HepG2 (cell line): Measurements from ENCODE around the gene LSR. TPM values are rescaled to one million over a fixed set of nuclear protein-coding genes. Genes with fewer than 3 reads are reported as not detected.

Source experiments
- GATAD1 ChIP-seq: IDR thresholded peaks from 2 replicates; pipeline ENCODE4 v1.6.1; 2016; ENCODE audit warnings: missing genetic modification reagents, missing compliant biosample characterization
- HOXD1 ChIP-seq: sonication (generic); formaldehyde crosslinking; IDR thresholded peaks from 2 replicates; pipeline ENCODE4 v1.5.0; 2020; ENCODE audit warnings: missing genetic modification reagents
- MBNL3 ChIP-seq: fragments of 250-450 bp; sonication (Bioruptor Pico); conservative IDR thresholded peaks from 2 replicates; pipeline ENCODE4 v1.8.0; 2022; ENCODE audit warnings: mild to moderate bottlenecking, inconsistent platforms
- SIX4 ChIP-seq: sonication (generic); formaldehyde crosslinking; IDR thresholded peaks from 2 replicates; pipeline ENCODE4 v1.4.0; 2020; ENCODE audit warnings: missing genetic modification reagents
- ZFP1 ChIP-seq: IDR thresholded peaks from 2 replicates; pipeline ENCODE4 v1.6.1; 2016
- ZNF747 ChIP-seq: sonication (generic); formaldehyde crosslinking; IDR thresholded peaks from 2 replicates; pipeline ENCODE4 v1.8.1; 2023; ENCODE audit warnings: missing genetic modification reagents, mild to moderate bottlenecking, borderline replicate concordance
- polyA plus RNA-seq, 8 experiments: library from polyadenylated mRNA; depleted of rRNA in 3 of 8; stranded (reverse) in 7 of 8; unstranded in 1 of 8; fragments of >200 nt; fragmentation: Illumina TruSeq in 4 of 8; extraction: Trizol in 4 of 8; gene quantifications; 2 replicates each; pipeline versions ENCODE4 v1.2.1 to v1.2.3, GENCODE V29; 2011 to 2016; ENCODE audit warnings: low read depth in 4 of 8, missing spikeins in 1 of 8, mixed read lengths in 1 of 8; ENCODE audit not compliant: insufficient read depth in 1 of 8
- total RNA-seq, 5 experiments: library from RNA; depleted of rRNA; stranded (reverse); fragments of >200 nt; fragmentation: Illumina TruSeq; extraction: Trizol; gene quantifications; 2 replicates each; pipeline ENCODE4 v1.2.3, GENCODE V29; 2016; ENCODE audit warnings: low read depth in 1 of 5
- TF ChIP-seq, protein P1 (sequence below): sonication (generic); formaldehyde crosslinking; IDR thresholded peaks from 2 replicates; pipeline ENCODE4 v1.8.0; 2022; ENCODE audit warnings: missing genetic modification reagents, mild to moderate bottlenecking, borderline replicate concordance
- TF ChIP-seq, protein P2 (sequence below): sonication (generic); formaldehyde crosslinking; IDR thresholded peaks from 2 replicates; pipeline ENCODE4 v1.5.1; 2020; ENCODE audit warnings: mild to moderate bottlenecking, moderate library complexity, missing genetic modification reagents
- TF ChIP-seq, protein P3 (sequence below): sonication (generic); formaldehyde crosslinking; IDR thresholded peaks from 2 replicates; pipeline ENCODE4 v1.8.0; 2022; ENCODE audit warnings: missing genetic modification reagents, mild to moderate bottlenecking, moderate library complexity, borderline replicate concordance
- TF ChIP-seq, protein P4 (sequence below): sonication (generic); formaldehyde crosslinking; IDR thresholded peaks from 2 replicates; pipeline ENCODE4 v1.5.0; 2020; ENCODE audit warnings: missing genetic modification reagents
- TF ChIP-seq, protein P5 (sequence below): sonication (generic); formaldehyde crosslinking; IDR thresholded peaks from 2 replicates; pipeline ENCODE4 v1.4.0; 2020; ENCODE audit warnings: missing genetic modification reagents

LSR gene
- total and polyA plus RNA-seq, 2 of the 13 experiments (the other 11 are each of a cell fraction or from before 2014, with no cell fraction given), result 29.2 to 79.2 TPM

DNA sequence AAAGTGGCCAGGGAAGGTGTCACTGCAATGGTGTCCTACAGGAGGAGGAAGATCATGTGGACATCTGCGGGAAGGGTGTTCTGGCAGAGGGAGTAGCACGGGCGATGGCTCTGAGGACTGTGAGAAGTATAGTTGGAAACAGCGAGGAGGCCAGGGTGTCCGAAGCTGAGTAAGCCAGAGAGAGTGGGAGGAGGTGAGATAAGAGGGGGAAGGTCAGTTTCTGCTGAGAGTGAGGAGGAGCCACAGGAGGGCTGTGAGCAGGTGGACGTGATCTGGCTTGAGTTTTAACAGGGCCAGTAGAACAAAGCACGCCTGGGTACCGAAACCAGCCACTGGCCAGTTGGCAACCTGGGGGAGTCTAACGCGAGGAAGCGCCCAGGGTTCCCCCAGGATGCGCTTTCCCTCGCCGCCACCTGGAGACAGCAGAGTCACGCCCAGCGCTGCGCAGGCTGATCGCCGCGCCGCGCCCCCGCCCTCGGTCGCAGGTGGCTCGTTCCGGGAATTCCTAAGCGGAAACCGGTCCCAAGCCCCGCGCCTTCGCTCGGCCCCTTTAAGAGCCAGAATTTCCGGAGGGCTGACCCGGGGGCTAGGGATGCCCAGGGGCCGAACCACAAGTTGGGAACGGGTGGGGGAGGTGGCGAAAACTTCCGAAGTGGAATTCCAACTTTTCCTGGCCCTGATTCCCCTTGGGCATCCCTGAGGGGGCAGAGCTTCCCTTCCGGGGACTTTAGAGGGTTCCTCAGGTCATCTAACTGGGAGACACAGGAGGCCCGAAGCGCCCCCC, 1.1 kb upstream of the LSR start (continued):
- TF ChIP-seq, protein P1, sequence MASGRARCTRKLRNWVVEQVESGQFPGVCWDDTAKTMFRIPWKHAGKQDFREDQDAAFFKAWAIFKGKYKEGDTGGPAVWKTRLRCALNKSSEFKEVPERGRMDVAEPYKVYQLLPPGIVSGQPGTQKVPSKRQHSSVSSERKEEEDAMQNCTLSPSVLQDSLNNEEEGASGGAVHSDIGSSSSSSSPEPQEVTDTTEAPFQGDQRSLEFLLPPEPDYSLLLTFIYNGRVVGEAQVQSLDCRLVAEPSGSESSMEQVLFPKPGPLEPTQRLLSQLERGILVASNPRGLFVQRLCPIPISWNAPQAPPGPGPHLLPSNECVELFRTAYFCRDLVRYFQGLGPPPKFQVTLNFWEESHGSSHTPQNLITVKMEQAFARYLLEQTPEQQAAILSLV (CRISPR knock-in tag), result no peak
- TF ChIP-seq, protein P2, sequence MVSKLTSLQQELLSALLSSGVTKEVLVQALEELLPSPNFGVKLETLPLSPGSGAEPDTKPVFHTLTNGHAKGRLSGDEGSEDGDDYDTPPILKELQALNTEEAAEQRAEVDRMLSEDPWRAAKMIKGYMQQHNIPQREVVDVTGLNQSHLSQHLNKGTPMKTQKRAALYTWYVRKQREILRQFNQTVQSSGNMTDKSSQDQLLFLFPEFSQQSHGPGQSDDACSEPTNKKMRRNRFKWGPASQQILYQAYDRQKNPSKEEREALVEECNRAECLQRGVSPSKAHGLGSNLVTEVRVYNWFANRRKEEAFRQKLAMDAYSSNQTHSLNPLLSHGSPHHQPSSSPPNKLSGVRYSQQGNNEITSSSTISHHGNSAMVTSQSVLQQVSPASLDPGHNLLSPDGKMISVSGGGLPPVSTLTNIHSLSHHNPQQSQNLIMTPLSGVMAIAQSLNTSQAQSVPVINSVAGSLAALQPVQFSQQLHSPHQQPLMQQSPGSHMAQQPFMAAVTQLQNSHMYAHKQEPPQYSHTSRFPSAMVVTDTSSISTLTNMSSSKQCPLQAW (CRISPR knock-in tag), result peak; percentile 11; the same call in 1 of the 2 replicates
- TF ChIP-seq, protein P3, sequence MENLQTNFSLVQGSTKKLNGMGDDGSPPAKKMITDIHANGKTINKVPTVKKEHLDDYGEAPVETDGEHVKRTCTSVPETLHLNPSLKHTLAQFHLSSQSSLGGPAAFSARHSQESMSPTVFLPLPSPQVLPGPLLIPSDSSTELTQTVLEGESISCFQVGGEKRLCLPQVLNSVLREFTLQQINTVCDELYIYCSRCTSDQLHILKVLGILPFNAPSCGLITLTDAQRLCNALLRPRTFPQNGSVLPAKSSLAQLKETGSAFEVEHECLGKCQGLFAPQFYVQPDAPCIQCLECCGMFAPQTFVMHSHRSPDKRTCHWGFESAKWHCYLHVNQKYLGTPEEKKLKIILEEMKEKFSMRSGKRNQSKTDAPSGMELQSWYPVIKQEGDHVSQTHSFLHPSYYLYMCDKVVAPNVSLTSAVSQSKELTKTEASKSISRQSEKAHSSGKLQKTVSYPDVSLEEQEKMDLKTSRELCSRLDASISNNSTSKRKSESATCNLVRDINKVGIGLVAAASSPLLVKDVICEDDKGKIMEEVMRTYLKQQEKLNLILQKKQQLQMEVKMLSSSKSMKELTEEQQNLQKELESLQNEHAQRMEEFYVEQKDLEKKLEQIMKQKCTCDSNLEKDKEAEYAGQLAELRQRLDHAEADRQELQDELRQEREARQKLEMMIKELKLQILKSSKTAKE (CRISPR knock-in tag), result no peak
- TF ChIP-seq, protein P4, sequence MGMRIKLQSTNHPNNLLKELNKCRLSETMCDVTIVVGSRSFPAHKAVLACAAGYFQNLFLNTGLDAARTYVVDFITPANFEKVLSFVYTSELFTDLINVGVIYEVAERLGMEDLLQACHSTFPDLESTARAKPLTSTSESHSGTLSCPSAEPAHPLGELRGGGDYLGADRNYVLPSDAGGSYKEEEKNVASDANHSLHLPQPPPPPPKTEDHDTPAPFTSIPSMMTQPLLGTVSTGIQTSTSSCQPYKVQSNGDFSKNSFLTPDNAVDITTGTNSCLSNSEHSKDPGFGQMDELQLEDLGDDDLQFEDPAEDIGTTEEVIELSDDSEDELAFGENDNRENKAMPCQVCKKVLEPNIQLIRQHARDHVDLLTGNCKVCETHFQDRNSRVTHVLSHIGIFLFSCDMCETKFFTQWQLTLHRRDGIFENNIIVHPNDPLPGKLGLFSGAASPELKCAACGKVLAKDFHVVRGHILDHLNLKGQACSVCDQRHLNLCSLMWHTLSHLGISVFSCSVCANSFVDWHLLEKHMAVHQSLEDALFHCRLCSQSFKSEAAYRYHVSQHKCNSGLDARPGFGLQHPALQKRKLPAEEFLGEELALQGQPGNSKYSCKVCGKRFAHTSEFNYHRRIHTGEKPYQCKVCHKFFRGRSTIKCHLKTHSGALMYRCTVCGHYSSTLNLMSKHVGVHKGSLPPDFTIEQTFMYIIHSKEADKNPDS (CRISPR knock-in tag), result no peak
- TF ChIP-seq HOXD1 (no peak), GATAD1 (CRISPR knock-in tag) (no peak), SIX4 (CRISPR knock-in tag) (no peak), MBNL3 (no peak), ZFP1 (no peak), ZNF747 (CRISPR knock-in tag) (no peak; the same call in 1 of the 2 replicates)
- TF ChIP-seq, protein P5, sequence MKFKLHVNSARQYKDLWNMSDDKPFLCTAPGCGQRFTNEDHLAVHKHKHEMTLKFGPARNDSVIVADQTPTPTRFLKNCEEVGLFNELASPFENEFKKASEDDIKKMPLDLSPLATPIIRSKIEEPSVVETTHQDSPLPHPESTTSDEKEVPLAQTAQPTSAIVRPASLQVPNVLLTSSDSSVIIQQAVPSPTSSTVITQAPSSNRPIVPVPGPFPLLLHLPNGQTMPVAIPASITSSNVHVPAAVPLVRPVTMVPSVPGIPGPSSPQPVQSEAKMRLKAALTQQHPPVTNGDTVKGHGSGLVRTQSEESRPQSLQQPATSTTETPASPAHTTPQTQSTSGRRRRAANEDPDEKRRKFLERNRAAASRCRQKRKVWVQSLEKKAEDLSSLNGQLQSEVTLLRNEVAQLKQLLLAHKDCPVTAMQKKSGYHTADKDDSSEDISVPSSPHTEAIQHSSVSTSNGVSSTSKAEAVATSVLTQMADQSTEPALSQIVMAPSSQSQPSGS (CRISPR knock-in tag), result no peak
